LNCaP clone FGC (cell line): ENCODE results near the gene PUM1.
"Not testable (repeated sequence)": the region's sequence is repeated elsewhere in the genome, so short reads cannot be mapped to it uniquely, and the experiment has no call there.

ENCODE experiments used
- DNase-seq: peaks from one replicate; pipeline ENCODE4 v3.0.0-alpha.2; 2011; ENCODE audit warnings: low read depth
- H3K4me3 ChIP-seq: 2 replicates; pipeline ENCODE4 v1.5.1; 2011; ENCODE audit warnings: mild to moderate bottlenecking, low read depth, low read length, control low read depth
- TF ChIP-seq, protein P1 (sequence below): IDR thresholded peaks from 2 replicates; pipeline ENCODE4 v1.5.1; 2012; ENCODE audit warnings: mild to moderate bottlenecking; ENCODE audit not compliant: control insufficient read depth, insufficient read depth; ENCODE audit errors: extremely low read depth

PUM1 gene

DNA sequence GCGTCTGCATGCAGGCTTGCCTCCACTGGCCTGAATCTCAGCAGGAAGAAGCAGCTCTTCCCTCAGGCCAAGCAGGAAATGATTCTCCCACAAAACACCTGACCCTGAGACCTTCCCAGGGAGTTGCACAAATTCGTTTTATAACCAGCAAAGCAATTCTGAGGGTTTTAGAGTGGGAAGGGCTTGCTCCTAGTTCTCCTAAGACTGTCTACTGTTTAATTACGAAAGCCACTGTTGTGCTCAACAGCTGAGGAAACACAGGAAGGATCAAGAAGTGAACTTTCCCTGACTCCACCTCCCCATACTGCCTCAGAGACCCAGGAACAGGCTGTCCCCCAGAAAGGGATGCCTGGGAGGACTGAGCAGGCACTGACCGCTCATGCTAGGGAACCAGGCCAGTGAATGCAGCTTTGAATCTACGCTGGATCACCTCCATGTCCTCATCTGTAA is 37.0 kb upstream of the PUM1 start:
- DNase-seq, result no peak
- TF ChIP-seq, protein P1, sequence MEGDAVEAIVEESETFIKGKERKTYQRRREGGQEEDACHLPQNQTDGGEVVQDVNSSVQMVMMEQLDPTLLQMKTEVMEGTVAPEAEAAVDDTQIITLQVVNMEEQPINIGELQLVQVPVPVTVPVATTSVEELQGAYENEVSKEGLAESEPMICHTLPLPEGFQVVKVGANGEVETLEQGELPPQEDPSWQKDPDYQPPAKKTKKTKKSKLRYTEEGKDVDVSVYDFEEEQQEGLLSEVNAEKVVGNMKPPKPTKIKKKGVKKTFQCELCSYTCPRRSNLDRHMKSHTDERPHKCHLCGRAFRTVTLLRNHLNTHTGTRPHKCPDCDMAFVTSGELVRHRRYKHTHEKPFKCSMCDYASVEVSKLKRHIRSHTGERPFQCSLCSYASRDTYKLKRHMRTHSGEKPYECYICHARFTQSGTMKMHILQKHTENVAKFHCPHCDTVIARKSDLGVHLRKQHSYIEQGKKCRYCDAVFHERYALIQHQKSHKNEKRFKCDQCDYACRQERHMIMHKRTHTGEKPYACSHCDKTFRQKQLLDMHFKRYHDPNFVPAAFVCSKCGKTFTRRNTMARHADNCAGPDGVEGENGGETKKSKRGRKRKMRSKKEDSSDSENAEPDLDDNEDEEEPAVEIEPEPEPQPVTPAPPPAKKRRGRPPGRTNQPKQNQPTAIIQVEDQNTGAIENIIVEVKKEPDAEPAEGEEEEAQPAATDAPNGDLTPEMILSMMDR, result no peak
- no peak overlapping the region for H3K4me3 ChIP-seq

GRCh38 chr1:31101147-31101502 is 35.6 kb upstream of the PUM1 start:
- TF ChIP-seq, protein P1, result no peak
- DNase-seq, result no peak
- no peak overlapping the region for H3K4me3 ChIP-seq

- TF ChIP-seq, protein P1, result no peak
- H3K4me3 ChIP-seq, result no peak overlapping the region
- DNase-seq, result no peak
These were observed 33.9 kb upstream of the PUM1 start for GRCh38 chr1:31099293-31100032.

DNA sequence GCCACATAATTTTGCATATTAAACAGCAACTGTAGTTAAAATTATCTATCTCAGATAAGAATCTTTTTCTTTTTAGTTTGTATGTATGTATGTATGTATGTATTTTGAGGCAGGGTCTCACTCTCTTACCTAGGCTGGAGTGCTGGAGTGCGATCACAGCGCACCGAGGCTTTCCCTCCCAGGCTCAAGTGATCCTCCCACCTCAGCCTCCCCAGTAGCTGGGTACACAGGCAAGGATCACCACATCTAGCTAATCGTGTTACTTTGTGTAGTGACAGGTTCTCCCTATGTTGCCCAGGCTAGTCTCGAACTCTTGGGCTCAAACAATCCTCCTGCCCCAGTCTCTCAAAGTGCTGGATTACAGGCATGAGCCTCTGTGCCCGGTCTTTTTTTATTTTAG is 30.5 kb upstream of the PUM1 start:
- H3K4me3 ChIP-seq, result no peak overlapping the region
- TF ChIP-seq, protein P1, result no peak
- DNase-seq, result no peak

DNA sequence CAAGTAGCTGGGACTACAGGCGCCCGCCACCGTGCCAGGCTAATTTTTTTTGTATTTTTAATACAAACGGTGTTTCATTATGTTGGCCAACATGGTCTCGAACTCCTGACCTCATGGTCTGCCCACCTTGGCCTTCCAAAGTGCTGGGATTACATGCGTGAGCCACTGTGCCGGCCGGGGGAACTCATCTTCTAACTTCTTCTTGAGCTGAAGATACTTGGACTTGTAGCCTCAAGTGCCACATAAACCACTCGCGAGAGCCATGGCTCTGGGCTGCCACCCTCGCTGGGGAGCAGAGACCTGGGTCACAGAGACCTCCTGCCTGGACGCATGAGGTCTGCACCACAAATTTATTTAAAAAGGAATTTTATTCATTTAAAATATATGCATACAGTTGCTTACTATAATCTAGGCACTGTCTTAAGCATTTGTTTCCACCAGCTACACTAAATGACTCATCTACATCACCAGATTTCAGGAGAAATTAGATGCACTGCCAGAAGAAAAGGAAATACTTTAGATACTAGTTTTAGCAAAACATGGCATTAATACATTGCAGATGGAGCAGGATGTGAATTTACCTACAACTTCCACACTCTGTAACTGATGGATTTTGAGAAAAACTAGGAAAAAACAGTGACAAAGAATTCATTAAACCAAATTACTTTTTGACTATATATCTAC is 29.9 kb upstream of the PUM1 start:
- no peak for DNase-seq
- H3K4me3 ChIP-seq, result no peak overlapping the region
- TF ChIP-seq, protein P1, result no peak

DNA sequence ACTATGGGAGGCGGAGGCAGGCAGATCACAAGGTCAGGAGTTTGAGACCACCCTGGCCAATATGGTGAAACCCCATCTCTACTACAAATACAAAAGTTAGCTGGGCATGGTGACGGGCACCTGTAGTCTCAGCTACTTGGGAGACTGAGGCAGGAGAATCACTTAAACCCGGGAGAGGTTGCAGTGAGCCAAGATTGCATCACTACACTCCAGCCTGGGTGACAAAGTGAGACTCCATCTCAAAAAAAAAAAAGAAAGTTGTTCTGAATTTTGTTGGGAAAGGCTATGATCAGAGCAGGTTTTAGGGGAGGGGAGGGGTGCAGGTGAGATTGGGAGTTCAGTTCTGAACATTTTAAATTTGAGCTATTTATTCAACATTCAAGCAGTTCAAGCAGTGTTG is 22.6 kb upstream of the PUM1 start:
- not testable (repeated sequence) for H3K4me3 ChIP-seq, DNase-seq

- no peak for DNase-seq
- no peak overlapping the region for H3K4me3 ChIP-seq
- TF ChIP-seq, protein P1, result no peak
These were observed 19.5 kb upstream of the PUM1 start for GRCh38 chr1:31084782-31085569.
